Caco-2 (cell line): Measurements from ENCODE around the gene MAPRE2. TPM values are rescaled to one million over a fixed set of nuclear protein-coding genes. Genes with fewer than 3 reads are reported as not detected.

Experiments used
- BruUV-seq: library from RNA; stranded (reverse); fragments of 400-500 nt; replicated peaks from 2 replicates; lab custom pipeline; 2021; lab: Mats Ljungman, UMichigan
- CTCF ChIA-PET: fragments of 300-600 bp; sonication (Branson Sonifier 250); formaldehyde crosslinking; loops from one replicate; lab custom pipeline; 2022; ENCODE audit warnings: antibody characterized with exemption; lab: Charles Lee
- POLR2A ChIA-PET: fragments of 300-600 bp; sonication (Branson Sonifier 250); formaldehyde crosslinking; loops from one replicate; lab custom pipeline; 2022; ENCODE audit warnings: antibody characterized with exemption; lab: Charles Lee
- DNase-seq, 2 experiments: peaks; one replicate each; pipeline versions ENCODE4 v3.0.0 to v3.0.0-alpha.2; 2020 to 2022
- H3K27me3 ChIP-seq: replicated peaks from 2 replicates; pipeline ENCODE4 v1.6.0; 2011; ENCODE audit warnings: low read length; ENCODE audit not compliant: control insufficient read depth, insufficient read depth
- H3K36me3 ChIP-seq: 2 replicates; pipeline ENCODE4 v1.5.1; 2011; ENCODE audit warnings: low read length; ENCODE audit not compliant: control insufficient read depth, insufficient read depth
- H3K4me1 ChIP-seq: fragments of 250-450 bp; sonication (Bioruptor Pico); 2 replicates; pipeline ENCODE4 v1.5.1; 2020; ENCODE audit warnings: mild to moderate bottlenecking
- H3K4me3 ChIP-seq: 2 replicates; pipeline ENCODE4 v1.5.1; 2011; ENCODE audit warnings: low read depth, mild to moderate bottlenecking, control low read depth, low read length
- H3K9me3 ChIP-seq: fragments of 250-450 bp; sonication (Bioruptor Pico); 2 replicates; pipeline ENCODE4 v1.5.1; 2020; ENCODE audit warnings: mild to moderate bottlenecking, moderate library complexity
- H3K27ac Mint-ChIP-seq: one replicate; pipeline ENCODE4 v1.8.0; 2022; ENCODE audit warnings: mixed read lengths; ENCODE audit not compliant: unreplicated experiment
- H3K27me3 Mint-ChIP-seq: one replicate; pipeline ENCODE4 v1.8.0; 2022; ENCODE audit warnings: mixed read lengths; ENCODE audit not compliant: insufficient read depth, unreplicated experiment
- H3K36me3 Mint-ChIP-seq: one replicate; pipeline ENCODE4 v1.8.0; 2022; ENCODE audit warnings: mild to moderate bottlenecking, mixed read lengths; ENCODE audit not compliant: insufficient read depth, unreplicated experiment
- H3K4me1 Mint-ChIP-seq: one replicate; pipeline ENCODE4 v1.8.0; 2022; ENCODE audit warnings: low read depth, mixed read lengths; ENCODE audit not compliant: unreplicated experiment
- H3K4me3 Mint-ChIP-seq: one replicate; pipeline ENCODE4 v1.8.0; 2022; ENCODE audit warnings: mild to moderate bottlenecking, moderate library complexity, mixed read lengths; ENCODE audit not compliant: unreplicated experiment
- H3K9me3 Mint-ChIP-seq: one replicate; pipeline ENCODE4 v1.8.0; 2022; ENCODE audit warnings: mixed read lengths; ENCODE audit not compliant: unreplicated experiment
- intact Hi-C: fragments of 100-400 bp; cut with micrococcal nuclease; formaldehyde crosslinking; loops from one replicate; pipeline ENCODE4 v1.10.0; 2022; ENCODE audit not compliant: unreplicated experiment
- total RNA-seq: library from RNA; stranded (reverse); gene quantifications from 2 replicates; pipeline ENCODE4 v1.2.3, GENCODE V29; 2022
- TF ChIP-seq, protein P1 (sequence below), 2 experiments: fragments of 200-600 bp in 1 of 2; IDR thresholded peaks; 1 replicate in 1 of 2; 2 replicates in 1 of 2; pipeline versions ENCODE4 v1.5.1 to v1.8.0; 2011 to 2022; ENCODE audit warnings: antibody characterized with exemption in 1 of 2, control low read depth in 1 of 2, inconsistent platforms in 1 of 2, low read depth in 1 of 2, low read length in 1 of 2, mild to moderate bottlenecking in 1 of 2, moderate library complexity in 1 of 2; ENCODE audit not compliant: insufficient read depth in 1 of 2, severe bottlenecking in 1 of 2, unreplicated experiment in 1 of 2

The MAPRE2 gene
- total RNA-seq, 1 experiment from 2014 or later: 9.3 TPM

DNA sequence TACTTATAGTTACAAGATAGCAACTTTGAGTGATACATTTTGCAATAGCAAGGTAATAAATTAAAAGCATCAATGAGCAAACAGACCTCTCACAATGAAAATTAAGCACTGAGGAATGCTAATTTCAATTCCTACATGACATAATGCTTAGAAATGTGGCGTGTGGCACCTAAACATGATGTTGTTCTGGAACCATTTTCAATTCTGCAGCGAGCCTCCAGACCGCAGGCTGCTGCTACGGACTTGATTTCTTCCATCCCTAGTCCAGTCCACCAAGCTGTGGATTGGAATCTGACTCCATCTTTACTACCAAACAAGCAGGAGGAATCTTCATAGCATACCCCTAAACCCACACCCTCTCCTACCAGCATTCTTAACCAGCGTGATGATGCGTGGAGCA is 140.9 kb downstream of the MAPRE2 start:
- ChIA-PET CTCF (no interaction called here), POLR2A (no interaction called here)
- DNase-seq: no peak
- BruUV-seq: no TSS peak
- Histone ChIP-seq H3K4me1 (no peaks in the 10 kb centered on the region), H3K27me3 (no peaks in the 10 kb centered on the region), H3K36me3 (no peaks in the 10 kb centered on the region), H3K9me3 (no peaks in the 10 kb centered on the region), H3K4me3 (no peak overlapping the region)
- Mint-ChIP-seq H3K4me3 (no peak overlapping the region), H3K36me3 (no peaks in the 10 kb centered on the region), H3K9me3 (no peaks in the 10 kb centered on the region), H3K4me1 (no peaks in the 10 kb centered on the region), H3K27ac (no peak overlapping the region), H3K27me3 (peaks cover 4% of the 10 kb centered on the region)
- TF ChIP-seq, protein P1, sequence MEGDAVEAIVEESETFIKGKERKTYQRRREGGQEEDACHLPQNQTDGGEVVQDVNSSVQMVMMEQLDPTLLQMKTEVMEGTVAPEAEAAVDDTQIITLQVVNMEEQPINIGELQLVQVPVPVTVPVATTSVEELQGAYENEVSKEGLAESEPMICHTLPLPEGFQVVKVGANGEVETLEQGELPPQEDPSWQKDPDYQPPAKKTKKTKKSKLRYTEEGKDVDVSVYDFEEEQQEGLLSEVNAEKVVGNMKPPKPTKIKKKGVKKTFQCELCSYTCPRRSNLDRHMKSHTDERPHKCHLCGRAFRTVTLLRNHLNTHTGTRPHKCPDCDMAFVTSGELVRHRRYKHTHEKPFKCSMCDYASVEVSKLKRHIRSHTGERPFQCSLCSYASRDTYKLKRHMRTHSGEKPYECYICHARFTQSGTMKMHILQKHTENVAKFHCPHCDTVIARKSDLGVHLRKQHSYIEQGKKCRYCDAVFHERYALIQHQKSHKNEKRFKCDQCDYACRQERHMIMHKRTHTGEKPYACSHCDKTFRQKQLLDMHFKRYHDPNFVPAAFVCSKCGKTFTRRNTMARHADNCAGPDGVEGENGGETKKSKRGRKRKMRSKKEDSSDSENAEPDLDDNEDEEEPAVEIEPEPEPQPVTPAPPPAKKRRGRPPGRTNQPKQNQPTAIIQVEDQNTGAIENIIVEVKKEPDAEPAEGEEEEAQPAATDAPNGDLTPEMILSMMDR (IDR thresholded peaks at IDR 0.05; ENCODE audit: insufficient read depth in 1 of 2, low read depth in 1 of 2, low read length in 1 of 2, severe bottlenecking in 1 of 2, unreplicated experiment in 1 of 2): no peak
- intact Hi-C loops: no loop called here

DNA sequence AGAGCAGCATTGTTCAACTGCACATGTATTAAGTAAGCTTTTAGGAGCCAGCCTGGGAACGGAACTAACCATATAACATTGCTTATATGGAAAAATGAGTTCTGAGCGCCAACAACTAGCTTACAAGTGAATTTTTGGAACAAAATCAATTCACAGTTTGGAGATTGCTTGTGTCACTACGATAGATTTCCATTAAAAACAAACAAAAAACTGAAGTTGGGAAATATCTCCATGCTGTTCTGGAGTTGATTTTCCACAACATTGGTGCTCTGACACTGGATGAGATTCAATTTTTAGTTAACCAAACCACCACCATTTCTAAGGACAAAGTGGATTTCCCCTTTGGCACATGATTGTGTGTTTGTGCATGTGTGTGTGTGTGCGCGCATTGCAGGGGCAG is 142.7 kb downstream of the MAPRE2 start:
- Mint-ChIP-seq H3K27ac (no peak overlapping the region), H3K4me1 (no peaks in the 10 kb centered on the region), H3K36me3 (no peaks in the 10 kb centered on the region), H3K27me3 (peaks cover 4% of the 10 kb centered on the region), H3K4me3 (no peak overlapping the region), H3K9me3 (no peaks in the 10 kb centered on the region)
- no peak for DNase-seq
- Histone ChIP-seq H3K9me3 (no peaks in the 10 kb centered on the region), H3K36me3 (no peaks in the 10 kb centered on the region), H3K27me3 (no peaks in the 10 kb centered on the region), H3K4me1 (no peaks in the 10 kb centered on the region), H3K4me3 (no peak overlapping the region)
- intact Hi-C loops: no loop called here
- TF ChIP-seq, protein P1 (IDR thresholded peaks at IDR 0.05; ENCODE audit: insufficient read depth in 1 of 2, low read depth in 1 of 2, low read length in 1 of 2, severe bottlenecking in 1 of 2, unreplicated experiment in 1 of 2): no peak
- BruUV-seq: no TSS peak
- ChIA-PET POLR2A (no interaction called here), CTCF (no interaction called here)

DNA sequence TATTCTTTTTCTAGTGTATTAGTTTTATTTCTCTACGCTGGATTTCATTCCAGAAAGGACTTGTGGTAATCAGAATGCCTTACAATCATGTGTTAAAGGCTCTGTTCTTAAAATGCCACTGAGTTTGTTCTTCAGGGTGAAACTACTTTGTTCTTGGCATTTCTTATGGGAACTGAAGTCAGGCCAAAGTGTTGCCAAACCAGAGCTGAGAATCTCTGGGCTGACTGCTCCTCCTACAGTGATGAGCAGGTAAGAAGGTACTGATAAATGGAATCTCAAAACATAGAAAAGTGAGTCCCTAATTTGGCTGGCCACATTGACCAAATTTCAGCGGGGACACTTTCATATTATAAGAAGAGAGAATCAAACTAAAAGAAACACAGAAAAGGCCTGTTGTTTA is 144.6 kb downstream of the MAPRE2 start:
- H3K9me3 Mint-ChIP-seq: no peaks in the 10 kb centered on the region
- ChIA-PET CTCF (no interaction called here), POLR2A (no interaction called here)
- no peak for DNase-seq
- BruUV-seq: no TSS peak
- H3K27ac Mint-ChIP-seq: no peak overlapping the region
- no peaks in the 10 kb centered on the region for H3K4me1 Mint-ChIP-seq
- H3K4me1 ChIP-seq: no peaks in the 10 kb centered on the region
- no peaks in the 10 kb centered on the region for H3K36me3 Mint-ChIP-seq
- H3K4me3 ChIP-seq: no peak overlapping the region
- intact Hi-C loops: no loop called here
- TF ChIP-seq, protein P1 (IDR thresholded peaks at IDR 0.05; ENCODE audit: insufficient read depth in 1 of 2, low read depth in 1 of 2, low read length in 1 of 2, severe bottlenecking in 1 of 2, unreplicated experiment in 1 of 2): no peak
- no peak overlapping the region for H3K4me3 Mint-ChIP-seq
- no peaks in the 10 kb centered on the region for H3K27me3 ChIP-seq
- no peaks in the 10 kb centered on the region for H3K36me3 ChIP-seq
- H3K27me3 Mint-ChIP-seq: peaks cover 4% of the 10 kb centered on the region
- no peaks in the 10 kb centered on the region for H3K9me3 ChIP-seq
